Psoas muscle (tissue), 8 donors: ENCODE data around the gene SLC25A22. TPM values are rescaled to one million over a fixed set of nuclear protein-coding genes. Genes with fewer than 3 reads are reported as not detected.

ENCODE experiments used
- ATAC-seq, 4 donors: fragments of 200-7000 bp; cut with Tn5 transposase; one replicate each; pipeline ENCODE4 v1.9.1; 2020; ENCODE audit warnings: moderate library complexity in 3 of 4, mild to moderate bottlenecking in 2 of 4
- DNase-seq, 2 donors: peaks; one replicate each; pipeline ENCODE4 v3.0.0-alpha.2; 2020
- H3K27ac ChIP-seq: fragments of 200-600 bp; one replicate; pipeline ENCODE4 v1.8.0; 2022
- H3K27me3 ChIP-seq, 3 donors: fragments of 200-600 bp in 1 of 3; one replicate each; pipeline versions ENCODE4 v1.6.1 to v1.8.0; 2013 to 2022; ENCODE audit warnings: low read length in 2 of 3, mild to moderate bottlenecking in 2 of 3, moderate library complexity in 1 of 3; ENCODE audit not compliant: insufficient read depth in 3 of 3
- H3K36me3 ChIP-seq, 2 donors: fragments of 200-600 bp in 1 of 2; one replicate each; pipeline versions ENCODE4 v1.6.1 to v1.8.0; 2013 to 2022; ENCODE audit warnings: low read depth in 1 of 2, mild to moderate bottlenecking in 1 of 2, moderate library complexity in 1 of 2; ENCODE audit not compliant: insufficient read depth in 1 of 2
- H3K4me1 ChIP-seq: fragments of 200-600 bp; one replicate; pipeline ENCODE4 v1.8.0; 2022
- H3K4me3 ChIP-seq: fragments of 200-600 bp; one replicate; pipeline ENCODE4 v1.8.0; 2022; ENCODE audit warnings: mild to moderate bottlenecking
- H3K9me3 ChIP-seq: fragments of 200-600 bp; one replicate; pipeline ENCODE4 v1.8.0; 2022
- CTCF ChIP-seq: fragments of 200-600 bp; IDR thresholded peaks from one replicate; pipeline ENCODE4 v1.8.0; 2022; ENCODE audit warnings: antibody characterized with exemption
- WGBS, 3 donors: extraction: QIAGEN DNeasy Blood & Tissue Kit; methylation state at CpG; one replicate each; pipeline versions ENCODE4 v1.1.6 to v1.1.7; 2013; 5-methylcytosine and 5-hydroxymethylcytosine counted together
- intact Hi-C, 2 donors: fragments of 100-400 bp; cut with DNase I; formaldehyde crosslinking; loops; one replicate each; pipeline versions ENCODE4 v1.11.0 to v1.14.2; 2022
- polyA plus RNA-seq, 3 donors: library from polyadenylated mRNA; stranded (reverse); fragments of 200-250 nt; gene quantifications; one replicate each; pipeline ENCODE4 v1.2.3, GENCODE V29; 2013
- total RNA-seq, 4 donors: library from RNA; stranded (reverse); fragmentation: NEBNext Ultra II Directional in 2 of 4; extraction: Animal tissue kit (Norgen Biotek cat#: 25700) in 2 of 4; gene quantifications; one replicate each; pipeline versions ENCODE4 v1.2.1 to v1.2.4, GENCODE V29; 2021 to 2023
- donor health status: healthy with polysubstance abuse.
- donor health status: DM: no; HTN: no; CAD: no; lungs with moderate emphysema.
- donor health status: Bipolar disorder and iron deficiency.
- donor health status: healthy.
- donor health status: DM: yes; HTN: yes; CAD: no.
- donor health status: DM: no; HTN: no; CAD: no.
- donor health status: DM: no; HTN: no; CAD: no.
- donor health status: DM: yes; HTN: yes; CAD: no.

SLC25A22 gene
- total and polyA plus RNA-seq, 7 donors, result 0.49 to 4.3 (median 1.6) TPM

- no peak for TF ChIP-seq CTCF
- H3K4me3 ChIP-seq, result no peak overlapping the region
- DNase-seq (no peak), ATAC-seq (no peak)
- no peaks in the 10 kb centered on the region for H3K36me3 ChIP-seq
- no peak overlapping the region for H3K27ac ChIP-seq
- H3K4me1 ChIP-seq, result peaks cover 19% of the 10 kb centered on the region
- no peaks in the 10 kb centered on the region for H3K9me3 ChIP-seq
- intact Hi-C loops, result no loop called here
- 28 to 43% (median 31%) methylated on average over 1 of the region's 1 CpG for WGBS, 3 donors
- H3K27me3 ChIP-seq, result no peaks in the 10 kb centered on the region
These were observed 52.7 kb downstream of the SLC25A22 start for GRCh38 chr11:745428-745827.

- 88 to 94% (median 93%) methylated on average over 4 of the region's 4 CpGs for WGBS, 3 donors
- DNase-seq (no peak), ATAC-seq (no peak)
- Histone ChIP-seq H3K36me3 (no peaks in the 10 kb centered on the region), H3K27me3 (no peaks in the 10 kb centered on the region), H3K9me3 (no peaks in the 10 kb centered on the region), H3K4me3 (no peak overlapping the region), H3K27ac (no peak overlapping the region), H3K4me1 (no peaks in the 10 kb centered on the region)
- no peak for TF ChIP-seq CTCF
- intact Hi-C loops, result no loop called here
These were observed 55.4 kb downstream of the SLC25A22 start for GRCh38 chr11:742571-743201.

GRCh38 chr11:742156-742546, 55.9 kb downstream of the SLC25A22 start:
- no peaks in the 10 kb centered on the region for H3K9me3 ChIP-seq
- WGBS, 3 donors, result 86 to 90% (median 89%) methylated on average over 3 of the region's 3 CpGs
- no peaks in the 10 kb centered on the region for H3K4me1 ChIP-seq
- no peaks in the 10 kb centered on the region for H3K36me3 ChIP-seq
- no peak for ATAC-seq
- H3K27me3 ChIP-seq, result no peaks in the 10 kb centered on the region
- DNase-seq, result no peak
- no peak overlapping the region for H3K4me3 ChIP-seq
- TF ChIP-seq CTCF, result no peak
- no peak overlapping the region for H3K27ac ChIP-seq
- intact Hi-C loops, result no loop called here

Other genes starting within 250 kb of the SLC25A22 start
- gene LMNTD2, start 237.5 kb downstream of the SLC25A22 start, total RNA-seq, result under 1 TPM in 2 of 4 donors, not detected in 2; 0.25 to 0.27 TPM
- under 1 TPM; 0.04 to 0.12 (median 0.09) TPM for gene LMNTD2, start 237.5 kb downstream of the SLC25A22 start, polyA plus RNA-seq
- gene RASSF7, start 237.3 kb downstream of the SLC25A22 start, total RNA-seq, result 1 to 10 TPM in 1 of 4 donors, under 1 TPM in 2, not detected in 1; 0.78 to 1.2 (median 0.84) TPM
- 1 to 10 TPM in 1 of 3 donors, under 1 TPM in 2; 0.65 to 1.4 (median 1.00) TPM for gene RASSF7, start 237.3 kb downstream of the SLC25A22 start, polyA plus RNA-seq
- 10 to 100 TPM; 19.8 to 31.2 (median 25.0) TPM for gene PHRF1, start 221.8 kb downstream of the SLC25A22 start, total RNA-seq
- 10 to 100 TPM; 11.7 to 19.5 (median 13.5) TPM for gene PHRF1, start 221.8 kb downstream of the SLC25A22 start, polyA plus RNA-seq
- 10 to 100 TPM in 3 of 4 donors, 1 to 10 TPM in 1; 7.5 to 23.1 (median 15.2) TPM for gene IRF7, start 182.3 kb downstream of the SLC25A22 start, total RNA-seq
- 10 to 100 TPM in 2 of 3 donors, 1 to 10 TPM in 1; 9.4 to 13.2 (median 12.9) TPM for gene IRF7, start 182.3 kb downstream of the SLC25A22 start, polyA plus RNA-seq
- under 1 TPM in 1 of 4 donors, not detected in 3; 0.20 TPM for gene CDHR5, start 173.3 kb downstream of the SLC25A22 start, total RNA-seq
- under 1 TPM in 2 of 3 donors, not detected in 1; 0.07 to 0.34 TPM for gene CDHR5, start 173.3 kb downstream of the SLC25A22 start, polyA plus RNA-seq
- gene SCT, start 171.1 kb downstream of the SLC25A22 start, total RNA-seq, result 1 to 10 TPM in 2 of 4 donors, under 1 TPM in 1, not detected in 1; 0.89 to 4.8 (median 1.8) TPM
- under 1 TPM in 1 of 3 donors, not detected in 2; 0.44 TPM for gene SCT, start 171.1 kb downstream of the SLC25A22 start, polyA plus RNA-seq
- gene DRD4, start 161.0 kb downstream of the SLC25A22 start, total RNA-seq, result 1 to 10 TPM in 2 of 4 donors, under 1 TPM in 1, not detected in 1; 0.55 to 1.2 (median 1.1) TPM
- gene DRD4, start 161.0 kb downstream of the SLC25A22 start, polyA plus RNA-seq, result under 1 TPM in 2 of 3 donors, not detected in 1; 0.14 to 0.18 TPM
- gene DEAF1, start 103.1 kb downstream of the SLC25A22 start, total RNA-seq, result 10 to 100 TPM; 15.0 to 30.0 (median 21.0) TPM
- 10 to 100 TPM; 12.5 to 18.1 (median 15.3) TPM for gene DEAF1, start 103.1 kb downstream of the SLC25A22 start, polyA plus RNA-seq
- 10 to 100 TPM in 2 of 4 donors, 1 to 10 TPM in 2; 5.9 to 15.7 (median 9.7) TPM for gene TMEM80, start 102.5 kb downstream of the SLC25A22 start, total RNA-seq
- gene TMEM80, start 102.5 kb downstream of the SLC25A22 start, polyA plus RNA-seq, result 10 to 100 TPM in 2 of 3 donors, 1 to 10 TPM in 1; 7.4 to 16.3 (median 10.1) TPM
- gene EPS8L2, start 92.0 kb downstream of the SLC25A22 start, total RNA-seq, result 1 to 10 TPM in 3 of 4 donors, under 1 TPM in 1; 0.89 to 3.1 (median 1.5) TPM
- gene EPS8L2, start 92.0 kb downstream of the SLC25A22 start, polyA plus RNA-seq, result under 1 TPM; 0.47 to 0.63 (median 0.56) TPM
- 100 to 1,000 TPM in 1 of 4 donors, 10 to 100 TPM in 3; 77.7 to 140 (median 81.8) TPM for gene TALDO1, start 50.8 kb downstream of the SLC25A22 start, total RNA-seq
- 10 to 100 TPM; 58.7 to 77.6 (median 65.9) TPM for gene TALDO1, start 50.8 kb downstream of the SLC25A22 start, polyA plus RNA-seq
- gene GATD1, start 20.8 kb downstream of the SLC25A22 start, total RNA-seq, result 10 to 100 TPM; 13.6 to 32.6 (median 22.2) TPM
- gene GATD1, start 20.8 kb downstream of the SLC25A22 start, polyA plus RNA-seq, result 10 to 100 TPM; 11.0 to 20.9 (median 17.7) TPM
- gene CEND1, start 8.2 kb downstream of the SLC25A22 start, total RNA-seq, result under 1 TPM in 1 of 4 donors, not detected in 3; 0.22 TPM
- under 1 TPM; 0.09 to 0.33 (median 0.11) TPM for gene CEND1, start 8.2 kb downstream of the SLC25A22 start, polyA plus RNA-seq
- gene PIDD1, start 7.0 kb upstream of the SLC25A22 start, total RNA-seq, result 10 to 100 TPM in 3 of 4 donors, 1 to 10 TPM in 1; 8.7 to 13.8 (median 10.4) TPM
- gene PIDD1, start 7.0 kb upstream of the SLC25A22 start, polyA plus RNA-seq, result 10 to 100 TPM in 2 of 3 donors, 1 to 10 TPM in 1; 9.4 to 16.2 (median 10.9) TPM
- 1,000 to 10,000 TPM; 1,082 to 1,565 (median 1,354) TPM for gene RPLP2, start 11.7 kb upstream of the SLC25A22 start, total RNA-seq
- gene RPLP2, start 11.7 kb upstream of the SLC25A22 start, polyA plus RNA-seq, result 1,000 to 10,000 TPM in 1 of 3 donors, 100 to 1,000 TPM in 2; 779 to 1,781 (median 798) TPM
- gene PNPLA2, start 20.6 kb upstream of the SLC25A22 start, total RNA-seq, result 100 to 1,000 TPM; 125 to 247 (median 175) TPM
- 10 to 100 TPM; 64.8 to 87.9 (median 83.8) TPM for gene PNPLA2, start 20.6 kb upstream of the SLC25A22 start, polyA plus RNA-seq
- gene CRACR2B, start 29.6 kb upstream of the SLC25A22 start, total RNA-seq, result 1 to 10 TPM; 2.4 to 8.9 (median 4.1) TPM
- gene CRACR2B, start 29.6 kb upstream of the SLC25A22 start, polyA plus RNA-seq, result 1 to 10 TPM; 1.9 to 6.4 (median 2.8) TPM
- gene CD151, start 34.7 kb upstream of the SLC25A22 start, total RNA-seq, result 100 to 1,000 TPM; 149 to 175 (median 161) TPM
- 100 to 1,000 TPM; 158 to 358 (median 224) TPM for gene CD151, start 34.7 kb upstream of the SLC25A22 start, polyA plus RNA-seq
- gene POLR2L, start 44.2 kb upstream of the SLC25A22 start, total RNA-seq, result 100 to 1,000 TPM; 113 to 205 (median 156) TPM
- gene POLR2L, start 44.2 kb upstream of the SLC25A22 start, polyA plus RNA-seq, result 100 to 1,000 TPM; 114 to 178 (median 176) TPM
- gene TSPAN4, start 44.6 kb upstream of the SLC25A22 start, total RNA-seq, result 10 to 100 TPM; 13.9 to 22.1 (median 16.8) TPM
- 10 to 100 TPM; 11.4 to 38.5 (median 25.1) TPM for gene TSPAN4, start 44.6 kb upstream of the SLC25A22 start, polyA plus RNA-seq
- 10 to 100 TPM; 31.2 to 44.5 (median 34.7) TPM for gene CHID1, start 112.5 kb upstream of the SLC25A22 start, total RNA-seq
- gene CHID1, start 112.5 kb upstream of the SLC25A22 start, polyA plus RNA-seq, result 10 to 100 TPM; 25.5 to 40.4 (median 28.3) TPM
- 10 to 100 TPM; 26.5 to 31.4 (median 27.7) TPM for gene AP2A2, start 127.6 kb upstream of the SLC25A22 start, total RNA-seq
- gene AP2A2, start 127.6 kb upstream of the SLC25A22 start, polyA plus RNA-seq, result 10 to 100 TPM; 15.9 to 21.7 (median 19.8) TPM
- gene MUC6, start 238.4 kb upstream of the SLC25A22 start, total RNA-seq, result not detected
- under 1 TPM; under 0.01 to 0.04 (median 0.01) TPM for gene MUC6, start 238.4 kb upstream of the SLC25A22 start, polyA plus RNA-seq